Measurements from ENCODE around the gene KCNH1. TPM values are rescaled to one million over a fixed set of nuclear protein-coding genes. Genes with fewer than 3 reads are reported as not detected.

Gene KCNH1
- total and polyA plus RNA-seq, 8 donors: 0.04 to 0.54 (median 0.13) TPM

GRCh38 chr1:210830034-210831028 is 303.6 kb downstream of the KCNH1 start:
- no peaks in the 10 kb centered on the region for H3K36me3 ChIP-seq
- TF ChIP-seq CTCF (IDR thresholded peaks at IDR 0.05): no peak
- DNase-seq (no peak), ATAC-seq (no peak)
- no peaks in the 10 kb centered on the region for H3K4me1 ChIP-seq
- H3K27me3 ChIP-seq: no peaks in the 10 kb centered on the region
- H3K27ac ChIP-seq: no peak overlapping the region
- H3K9me3 ChIP-seq: no peaks in the 10 kb centered on the region
- no peak overlapping the region for H3K4me3 ChIP-seq
- intact Hi-C loops (cut with DNase I): no loop called here

- TF ChIP-seq CTCF (IDR thresholded peaks at IDR 0.05): no peak
- DNase-seq (no peak), ATAC-seq (no peak)
- Histone ChIP-seq H3K9me3 (no peaks in the 10 kb centered on the region), H3K4me3 (no peak overlapping the region), H3K27ac (no peak overlapping the region), H3K27me3 (no peaks in the 10 kb centered on the region), H3K4me1 (no peaks in the 10 kb centered on the region), H3K36me3 (no peaks in the 10 kb centered on the region)
- intact Hi-C loops (cut with DNase I): no loop called here
These were observed 304.9 kb downstream of the KCNH1 start for GRCh38 chr1:210828996-210829596.

- no peak for TF ChIP-seq CTCF (IDR thresholded peaks at IDR 0.05)
- Histone ChIP-seq H3K27ac (no peak overlapping the region), H3K9me3 (no peaks in the 10 kb centered on the region), H3K36me3 (no peaks in the 10 kb centered on the region), H3K4me1 (no peaks in the 10 kb centered on the region), H3K27me3 (no peaks in the 10 kb centered on the region), H3K4me3 (no peak overlapping the region)
- intact Hi-C loops (cut with DNase I): no loop called here
- ATAC-seq (no peak), DNase-seq (no peak)
These were observed 306.5 kb downstream of the KCNH1 start for GRCh38 chr1:210827481-210827880.

GRCh38 chr1:210826686-210827085 is 307.3 kb downstream of the KCNH1 start:
- Histone ChIP-seq H3K27me3 (no peaks in the 10 kb centered on the region), H3K9me3 (no peaks in the 10 kb centered on the region), H3K4me1 (no peaks in the 10 kb centered on the region), H3K4me3 (no peak overlapping the region), H3K36me3 (no peaks in the 10 kb centered on the region), H3K27ac (no peak overlapping the region)
- intact Hi-C loops (cut with DNase I): no loop called here
- no peak for DNase-seq
- ATAC-seq: no peak
- no peak for TF ChIP-seq CTCF (IDR thresholded peaks at IDR 0.05)

- no peak overlapping the region for H3K4me3 ChIP-seq
- H3K27ac ChIP-seq: no peak overlapping the region
- ATAC-seq: no peak
- no peak for DNase-seq
- no peaks in the 10 kb centered on the region for H3K27me3 ChIP-seq
- no peaks in the 10 kb centered on the region for H3K4me1 ChIP-seq
- TF ChIP-seq CTCF (IDR thresholded peaks at IDR 0.05): no peak
- no peaks in the 10 kb centered on the region for H3K9me3 ChIP-seq
- H3K36me3 ChIP-seq: no peaks in the 10 kb centered on the region
- intact Hi-C loops (cut with DNase I): no loop called here
These were observed 311.0 kb downstream of the KCNH1 start for GRCh38 chr1:210822932-210823331.
